GM12865 (cell line): ENCODE data around the gene ANP32A.

Source experiments
- DNase-seq: peaks from one replicate; pipeline ENCODE4 v3.0.0; 2010; ENCODE audit warnings: low read depth
- H3K4me3 ChIP-seq: 2 replicates; pipeline ENCODE4 v1.5.1; 2011; ENCODE audit warnings: mild to moderate bottlenecking, low read depth, low read length, control low read depth
- TF ChIP-seq, protein P1 (sequence below): IDR thresholded peaks from 2 replicates; pipeline ENCODE4 v1.5.1; 2011; ENCODE audit warnings: low read length, control low read depth, low read depth, inconsistent platforms; ENCODE audit not compliant: insufficient read depth; ENCODE audit errors: missing control alignments

ANP32A gene

DNA sequence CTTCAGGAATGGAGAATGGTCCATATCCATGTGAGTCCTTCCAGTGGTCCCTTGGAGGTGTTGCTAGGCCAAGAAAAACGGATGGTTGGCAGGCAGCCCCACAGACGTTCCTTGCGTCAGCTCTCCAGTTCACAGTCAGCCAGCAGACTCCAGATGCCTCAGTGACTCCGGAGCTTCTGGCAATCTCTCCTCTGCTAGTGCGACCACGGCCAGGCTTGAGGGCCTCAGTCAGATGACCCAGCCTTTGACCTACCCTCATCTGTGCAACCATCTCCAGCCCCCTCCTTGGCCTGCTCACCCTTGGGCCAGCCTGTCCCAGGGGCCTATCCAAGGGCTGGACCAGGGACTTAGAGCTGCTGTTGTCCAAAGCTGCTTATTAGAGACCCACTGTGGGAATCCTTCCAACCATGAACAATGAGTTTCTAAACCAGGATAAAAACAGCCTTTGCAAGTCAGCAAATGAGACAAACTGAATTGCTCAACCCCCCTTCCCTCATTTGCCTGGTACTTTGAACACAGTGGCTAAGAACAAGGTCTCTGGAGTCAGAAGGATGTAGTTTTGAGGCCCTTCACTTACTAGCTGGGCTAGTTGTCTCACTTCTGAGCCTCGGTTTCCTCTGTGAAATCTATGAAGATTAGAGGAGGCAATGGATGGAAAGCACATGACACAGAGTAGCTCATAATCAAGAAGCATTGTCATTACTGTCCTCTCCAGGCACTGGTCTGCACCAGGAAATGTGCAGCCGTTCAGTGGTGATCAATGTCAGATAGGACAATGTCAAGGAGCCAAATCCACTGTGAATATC lies 44.8 kb downstream of the ANP32A start:
- H3K4me3 ChIP-seq: no peak overlapping the region
- TF ChIP-seq, protein P1, sequence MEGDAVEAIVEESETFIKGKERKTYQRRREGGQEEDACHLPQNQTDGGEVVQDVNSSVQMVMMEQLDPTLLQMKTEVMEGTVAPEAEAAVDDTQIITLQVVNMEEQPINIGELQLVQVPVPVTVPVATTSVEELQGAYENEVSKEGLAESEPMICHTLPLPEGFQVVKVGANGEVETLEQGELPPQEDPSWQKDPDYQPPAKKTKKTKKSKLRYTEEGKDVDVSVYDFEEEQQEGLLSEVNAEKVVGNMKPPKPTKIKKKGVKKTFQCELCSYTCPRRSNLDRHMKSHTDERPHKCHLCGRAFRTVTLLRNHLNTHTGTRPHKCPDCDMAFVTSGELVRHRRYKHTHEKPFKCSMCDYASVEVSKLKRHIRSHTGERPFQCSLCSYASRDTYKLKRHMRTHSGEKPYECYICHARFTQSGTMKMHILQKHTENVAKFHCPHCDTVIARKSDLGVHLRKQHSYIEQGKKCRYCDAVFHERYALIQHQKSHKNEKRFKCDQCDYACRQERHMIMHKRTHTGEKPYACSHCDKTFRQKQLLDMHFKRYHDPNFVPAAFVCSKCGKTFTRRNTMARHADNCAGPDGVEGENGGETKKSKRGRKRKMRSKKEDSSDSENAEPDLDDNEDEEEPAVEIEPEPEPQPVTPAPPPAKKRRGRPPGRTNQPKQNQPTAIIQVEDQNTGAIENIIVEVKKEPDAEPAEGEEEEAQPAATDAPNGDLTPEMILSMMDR: no peak
- no peak for DNase-seq

DNA sequence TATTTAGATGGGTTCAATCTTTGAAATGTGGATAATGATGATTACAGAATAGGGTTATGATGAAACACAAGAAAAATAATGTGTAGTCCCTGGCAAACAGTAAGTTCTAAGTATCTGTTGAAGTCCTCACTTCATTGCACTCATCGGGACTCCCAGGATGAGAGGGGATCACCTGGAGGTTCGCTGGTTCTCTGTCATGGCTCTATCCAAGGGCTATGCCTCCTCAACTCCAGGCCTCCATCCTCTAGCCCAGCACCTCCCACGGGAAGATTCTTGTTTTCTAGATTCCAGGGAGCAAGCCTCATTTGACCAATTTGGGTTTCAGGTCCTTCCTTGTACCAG lies 45.5 kb downstream of the ANP32A start:
- no peak overlapping the region for H3K4me3 ChIP-seq
- TF ChIP-seq, protein P1: no peak
- no peak for DNase-seq

DNA sequence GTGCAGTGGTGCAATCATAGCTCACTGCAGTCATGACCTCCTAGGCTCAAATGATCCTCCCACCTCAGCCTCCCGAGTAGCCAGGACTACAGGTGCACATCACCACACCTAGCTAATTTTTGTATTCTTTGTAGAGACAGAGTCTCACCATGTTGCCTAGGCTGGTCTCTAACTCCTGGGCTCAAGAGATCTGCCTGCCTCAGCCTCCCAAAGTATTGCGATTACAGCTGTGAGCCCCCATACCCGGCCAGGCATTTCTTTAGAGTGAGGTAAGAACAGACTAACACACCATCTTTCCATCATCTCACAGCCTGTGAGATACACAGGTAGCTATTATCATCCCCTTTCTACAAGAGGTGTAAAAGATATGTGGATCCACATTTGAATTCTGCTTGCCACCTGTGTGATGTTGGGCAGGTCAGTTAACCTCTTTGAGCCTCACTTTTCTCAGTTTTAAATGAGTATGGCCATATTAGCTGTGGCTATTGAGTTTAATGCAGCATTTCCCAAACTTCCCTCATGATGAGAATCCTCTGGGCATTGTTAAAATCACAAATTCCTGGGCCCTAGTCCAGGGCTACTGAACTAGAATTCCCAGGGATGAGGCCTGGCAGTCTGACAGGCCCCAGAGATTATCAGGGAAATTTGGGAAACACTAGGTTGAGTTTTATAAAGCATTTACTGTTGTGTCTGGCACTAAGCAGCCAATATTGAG lies 46.0 kb downstream of the ANP32A start:
- H3K4me3 ChIP-seq: no peak overlapping the region
- TF ChIP-seq, protein P1: no peak
- no peak for DNase-seq

DNA sequence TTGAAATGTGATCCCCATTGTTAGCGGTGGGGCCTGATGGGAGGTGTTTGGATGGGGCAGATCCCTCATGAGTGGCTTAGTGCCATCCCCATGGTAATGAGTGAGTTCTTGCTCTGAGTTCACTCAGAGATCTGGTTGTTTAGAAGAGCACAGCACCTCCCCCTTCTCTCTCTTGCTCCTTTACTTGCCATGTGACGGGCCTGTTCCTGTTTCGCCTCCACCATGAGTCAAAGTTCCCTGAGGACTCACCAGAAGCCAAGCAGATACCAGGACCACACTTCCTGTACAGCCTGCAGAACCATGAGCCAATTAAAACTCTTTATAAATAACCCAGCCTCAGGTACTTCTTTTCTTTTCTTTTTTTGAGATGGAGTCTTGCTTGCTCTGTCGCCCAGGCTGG lies 46.6 kb downstream of the ANP32A start:
- TF ChIP-seq, protein P1: no peak
- no peak for DNase-seq
- H3K4me3 ChIP-seq: no peak overlapping the region

DNA sequence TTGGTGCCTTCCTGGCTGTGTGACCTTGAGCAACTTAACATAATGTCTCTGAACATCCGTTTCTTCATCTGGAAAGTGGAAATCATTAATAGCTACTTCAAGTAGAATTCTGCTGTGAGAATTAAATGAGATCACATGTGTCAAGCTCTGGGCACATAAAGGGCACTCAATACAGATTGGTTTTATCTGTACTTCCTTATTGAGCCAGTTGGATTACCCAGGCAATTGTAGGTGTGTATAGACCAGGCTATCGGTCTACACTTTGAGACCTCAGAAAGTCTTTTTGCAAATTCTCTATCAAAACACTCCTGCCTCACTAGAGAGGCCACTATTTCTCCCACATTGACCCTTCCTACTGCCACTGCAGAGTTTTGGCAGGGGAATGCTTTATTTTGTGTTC lies 47.7 kb downstream of the ANP32A start:
- no peak overlapping the region for H3K4me3 ChIP-seq
- DNase-seq: no peak
- TF ChIP-seq, protein P1: no peak

DNA sequence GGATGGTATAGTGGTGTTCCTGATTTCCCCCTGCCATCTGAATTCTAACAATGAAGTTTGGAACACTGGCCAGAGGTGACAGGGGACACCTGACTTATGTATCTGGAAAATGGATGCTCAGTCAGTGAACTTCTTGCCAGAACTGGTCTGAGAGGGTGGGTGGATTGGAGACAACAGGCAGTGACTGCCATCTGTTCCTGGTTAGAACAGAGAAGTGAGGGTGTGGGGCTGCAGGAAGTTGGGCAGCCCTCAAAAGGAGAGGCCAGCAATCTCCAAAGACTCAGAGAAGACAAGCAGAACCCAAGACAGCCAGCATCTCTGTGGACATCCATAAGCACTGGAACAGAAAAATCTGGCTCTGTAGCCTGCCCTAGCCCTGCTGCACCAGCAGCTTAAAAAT lies 50.5 kb downstream of the ANP32A start:
- TF ChIP-seq, protein P1: no peak
- DNase-seq: no peak
- no peak overlapping the region for H3K4me3 ChIP-seq
